ENCODE results near the gene FREM1. TPM values are rescaled to one million over a fixed set of nuclear protein-coding genes. Genes with fewer than 3 reads are reported as not detected.
A peak's percentile ranks its signal among the peaks of the same experiment; 100 is the strongest.

The FREM1 gene
- total RNA-seq, 1 donor: under 0.01 TPM

GRCh38 chr9:14710804-14711203 is 199.4 kb downstream of the FREM1 start:
- Histone ChIP-seq H3K27me3 (ENCODE audit: insufficient read depth, low read length) (peaks cover 22% of the 10 kb centered on the region), H3K9me3 (ENCODE audit: low read depth, low read length) (peaks cover 14% of the 10 kb centered on the region), H3K4me3 (ENCODE audit: low read length) (no peak overlapping the region), H3K4me1 (ENCODE audit: insufficient read depth, low read length) (no peaks in the 10 kb centered on the region)

- H3K4me3 ChIP-seq (ENCODE audit: low read length): no peak overlapping the region
- no peaks in the 10 kb centered on the region for H3K4me1 ChIP-seq (ENCODE audit: insufficient read depth, low read length)
- peaks cover 24% of the 10 kb centered on the region for H3K9me3 ChIP-seq (ENCODE audit: low read depth, low read length)
- peaks cover 31% of the 10 kb centered on the region for H3K27me3 ChIP-seq (ENCODE audit: insufficient read depth, low read length)
Observed at GRCh38 chr9:14706530-14707140, 203.6 kb downstream of the FREM1 start.

- no peak overlapping the region for H3K4me3 ChIP-seq (ENCODE audit: low read length)
- H3K27me3 ChIP-seq (ENCODE audit: insufficient read depth, low read length): peaks cover 31% of the 10 kb centered on the region
- H3K9me3 ChIP-seq (ENCODE audit: low read depth, low read length): peaks cover 24% of the 10 kb centered on the region
- H3K4me1 ChIP-seq (ENCODE audit: insufficient read depth, low read length): no peaks in the 10 kb centered on the region
Observed at GRCh38 chr9:14705079-14705478, 205.1 kb downstream of the FREM1 start.

- no peak overlapping the region for H3K4me3 ChIP-seq (ENCODE audit: low read length)
- peaks cover 24% of the 10 kb centered on the region for H3K9me3 ChIP-seq (ENCODE audit: low read depth, low read length)
- H3K27me3 ChIP-seq (ENCODE audit: insufficient read depth, low read length): peaks cover 31% of the 10 kb centered on the region
- H3K4me1 ChIP-seq (ENCODE audit: insufficient read depth, low read length): no peaks in the 10 kb centered on the region
Observed at GRCh38 chr9:14704281-14704680, 205.9 kb downstream of the FREM1 start.

- peaks cover 21% of the 10 kb centered on the region for H3K9me3 ChIP-seq (ENCODE audit: low read depth, low read length)
- peaks cover 31% of the 10 kb centered on the region for H3K27me3 ChIP-seq (ENCODE audit: insufficient read depth, low read length)
- H3K4me1 ChIP-seq (ENCODE audit: insufficient read depth, low read length): no peaks in the 10 kb centered on the region
- H3K4me3 ChIP-seq (ENCODE audit: low read length): no peak overlapping the region
Observed at GRCh38 chr9:14702200-14702720, 208.0 kb downstream of the FREM1 start.

GRCh38 chr9:14693251-14693861 is 216.9 kb downstream of the FREM1 start, which contains the start of gene ZDHHC21:
Gene ZDHHC21 (minus strand): TSS chr9:14693432. CDS start chr9:14674340, 19,092 bp downstream.
- H3K4me1 ChIP-seq (ENCODE audit: insufficient read depth, low read length): peaks cover 12% of the 10 kb centered on the region
- peak within 1 kb of the TSS; percentile 51 for H3K4me3 ChIP-seq (ENCODE audit: low read length)
- peaks cover 16% of the 10 kb centered on the region for H3K27me3 ChIP-seq (ENCODE audit: insufficient read depth, low read length)
- H3K9me3 ChIP-seq (ENCODE audit: low read depth, low read length): no peaks in the 10 kb centered on the region

- H3K4me3 ChIP-seq (ENCODE audit: low read length): peak overlapping the region; percentile 51
- H3K4me1 ChIP-seq (ENCODE audit: insufficient read depth, low read length): peaks cover 12% of the 10 kb centered on the region
- H3K27me3 ChIP-seq (ENCODE audit: insufficient read depth, low read length): peaks cover 13% of the 10 kb centered on the region
- H3K9me3 ChIP-seq (ENCODE audit: low read depth, low read length): no peaks in the 10 kb centered on the region
Observed at GRCh38 chr9:14692470-14693250, 217.6 kb downstream of the FREM1 start.

GRCh38 chr9:14690948-14691730 is 219.1 kb downstream of the FREM1 start:
- peaks cover 9% of the 10 kb centered on the region for H3K27me3 ChIP-seq (ENCODE audit: insufficient read depth, low read length)
- no peaks in the 10 kb centered on the region for H3K9me3 ChIP-seq (ENCODE audit: low read depth, low read length)
- H3K4me3 ChIP-seq (ENCODE audit: low read length): no peak overlapping the region
- H3K4me1 ChIP-seq (ENCODE audit: insufficient read depth, low read length): peaks cover 12% of the 10 kb centered on the region

GRCh38 chr9:14687042-14687719 is 223.0 kb downstream of the FREM1 start:
- Histone ChIP-seq H3K9me3 (ENCODE audit: low read depth, low read length) (no peaks in the 10 kb centered on the region), H3K27me3 (ENCODE audit: insufficient read depth, low read length) (no peaks in the 10 kb centered on the region), H3K4me3 (ENCODE audit: low read length) (no peak overlapping the region), H3K4me1 (ENCODE audit: insufficient read depth, low read length) (peaks cover under 1% of the 10 kb centered on the region)

- no peak overlapping the region for H3K4me3 ChIP-seq (ENCODE audit: low read length)
- H3K27me3 ChIP-seq (ENCODE audit: insufficient read depth, low read length): no peaks in the 10 kb centered on the region
- no peaks in the 10 kb centered on the region for H3K9me3 ChIP-seq (ENCODE audit: low read depth, low read length)
- H3K4me1 ChIP-seq (ENCODE audit: insufficient read depth, low read length): no peaks in the 10 kb centered on the region
Observed at GRCh38 chr9:14686168-14686567, 224.1 kb downstream of the FREM1 start.

Other genes with a start within 250 kb of the FREM1 start
- gene ZDHHC21, start 217.0 kb downstream of the FREM1 start, total RNA-seq: 7.1 TPM
- not detected for gene CER1, start 187.7 kb downstream of the FREM1 start, total RNA-seq

Measured in mononuclear cell (primary cell).